K562 (cell line): ENCODE data around the gene DUS1L. TPM values are rescaled to one million over a fixed set of nuclear protein-coding genes. Genes with fewer than 3 reads are reported as not detected.

Source experiments
- ATAC-seq: fragments of 200-7000 bp; cut with Tn5 transposase; 3 replicates; pipeline ENCODE4 v1.9.1; 2020; ENCODE audit warnings: moderate library complexity
- BruUV-seq: library from RNA; stranded (reverse); fragments of 400-500 nt; replicated peaks from 2 replicates; lab custom pipeline; 2021; lab: Mats Ljungman, UMichigan
- CTCF ChIA-PET: fragments of 300-600 bp; formaldehyde crosslinking; extraction: SDS; loops from one replicate; lab custom pipeline; 2021; ENCODE audit warnings: low intra/inter-chr PET ratio; lab: Yijun Ruan, JAX
- POLR2A ChIA-PET: fragments of 300-600, 350-650 bp; sonication (Branson Sonifier 250); formaldehyde crosslinking; extraction: SDS; loops from one replicate; lab custom pipeline; 2021; ENCODE audit warnings: antibody characterized with exemption, inconsistent platforms; lab: Yijun Ruan, JAX
- DNase-seq, 4 experiments: peaks; one replicate each; pipeline versions ENCODE4 v3.0.0 to v3.0.0-alpha.2; 2011 to 2018; ENCODE audit warnings: low spot score in 3 of 4, mixed read lengths in 3 of 4; ENCODE audit errors: extremely low read depth in 1 of 4
- FAIRE-seq: peaks from 2 replicates; lab custom pipeline; 2011; peaks lifted over from hg19 to GRCh38; lab: Jason Lieb, UNC
- H2AFZ ChIP-seq: 2 replicates; pipeline ENCODE4 v1.6.0; 2011; ENCODE audit warnings: low read depth, low read length, control low read depth, inconsistent platforms
- H3K27ac ChIP-seq: fragments of 200-600 bp; 3 replicates; pipeline ENCODE4 v1.8.0; 2011; ENCODE audit warnings: low read depth, mild to moderate bottlenecking, control low read depth, inconsistent platforms, low read length, moderate library complexity, mixed read lengths; ENCODE audit errors: extremely low read depth
- H3K27me3 ChIP-seq, 2 experiments: fragments of 300-600 bp in 1 of 2; 2 replicates in 1 of 2; 3 replicates in 1 of 2; pipeline versions ENCODE4 v1.6.0 to v1.8.0; 2011; ENCODE audit warnings: inconsistent platforms in 2 of 2, low read length in 2 of 2, mild to moderate bottlenecking in 1 of 2, mixed read lengths in 1 of 2, moderate library complexity in 1 of 2; ENCODE audit not compliant: control insufficient read depth in 2 of 2, insufficient read depth in 2 of 2
- H3K36me3 ChIP-seq: fragments of 300-600 bp; 3 replicates; pipeline ENCODE4 v1.8.0; 2011; ENCODE audit warnings: mild to moderate bottlenecking, low read length, inconsistent platforms; ENCODE audit not compliant: control insufficient read depth, insufficient read depth
- H3K4me1 ChIP-seq, 2 experiments: fragments of 200-600 bp in 1 of 2; replicated peaks in 1 of 2; 2 replicates in 1 of 2; 3 replicates in 1 of 2; pipeline versions ENCODE4 v1.5.1 to v1.8.0; 2011; ENCODE audit warnings: inconsistent platforms in 2 of 2, low read length in 2 of 2, mild to moderate bottlenecking in 1 of 2, mixed read lengths in 1 of 2, moderate library complexity in 1 of 2; ENCODE audit not compliant: control insufficient read depth in 2 of 2, insufficient read depth in 2 of 2
- H3K4me2 ChIP-seq: 2 replicates; pipeline ENCODE4 v1.6.1; 2011; ENCODE audit warnings: low read length, control low read depth, inconsistent platforms, mixed read lengths; ENCODE audit not compliant: insufficient read depth
- H3K4me3 ChIP-seq: fragments of 200-600 bp; sonication (generic), shearing (Covaris generic); 2 replicates; pipeline ENCODE4 v1.5.1; 2016; ENCODE audit warnings: control low read depth, inconsistent platforms
- H3K79me2 ChIP-seq: fragments of 200-600 bp; 3 replicates; pipeline ENCODE4 v1.8.0; 2011; ENCODE audit warnings: low read length, inconsistent platforms; ENCODE audit not compliant: control insufficient read depth, insufficient read depth
- H3K9ac ChIP-seq, 2 experiments: 2 replicates each; pipeline versions ENCODE4 v1.6.0 to v1.6.1; 2011; ENCODE audit warnings: low read depth in 2 of 2, low read length in 2 of 2, control low read depth in 1 of 2, inconsistent platforms in 1 of 2, mild to moderate bottlenecking in 1 of 2, mixed read lengths in 1 of 2; ENCODE audit not compliant: insufficient read depth in 1 of 2
- H3K9me1 ChIP-seq: one replicate; pipeline ENCODE4 v1.6.0; 2011; ENCODE audit warnings: inconsistent platforms, mild to moderate bottlenecking, low read length, moderate library complexity; ENCODE audit not compliant: control insufficient read depth, insufficient read depth
- H3K9me3 ChIP-seq: replicated peaks from 2 replicates; pipeline ENCODE4 v1.5.1; 2011; ENCODE audit warnings: low read depth, low read length, inconsistent platforms; ENCODE audit not compliant: control insufficient read depth, insufficient read depth
- H4K20me1 ChIP-seq: replicated peaks from 2 replicates; pipeline ENCODE4 v1.6.1; 2011; ENCODE audit warnings: low read length, inconsistent platforms, mixed read lengths; ENCODE audit not compliant: control insufficient read depth, insufficient read depth
- CEBPB ChIP-seq: fragments of 450-650 bp; IDR thresholded peaks from 2 replicates; pipeline ENCODE4 v1.6.1; 2016; ENCODE audit warnings: missing genetic modification characterization, missing compliant biosample characterization
- DNMT1 ChIP-seq: fragments of 450-650 bp; IDR thresholded peaks from 2 replicates; pipeline ENCODE4 v1.6.1; 2016; ENCODE audit warnings: antibody characterized with exemption, mild to moderate bottlenecking
- EP400 ChIP-seq: fragments of 450-650 bp; IDR thresholded peaks from 2 replicates; pipeline ENCODE4 v1.6.1; 2017; ENCODE audit warnings: antibody characterized with exemption, mild to moderate bottlenecking, moderate library complexity
- HNRNPLL ChIP-seq: fragments of 200-400 bp; formaldehyde crosslinking; IDR thresholded peaks from 2 replicates; pipeline ENCODE4 v1.6.1; 2017; ENCODE audit warnings: low read length, low read depth, mild to moderate bottlenecking; ENCODE audit not compliant: poor library complexity, severe bottlenecking
- SIRT6 ChIP-seq: IDR thresholded peaks from one replicate; pipeline ENCODE4 v1.6.1; 2012; ENCODE audit warnings: low read depth, mild to moderate bottlenecking, control low read depth, inconsistent platforms, low read length, moderate library complexity
- SNRNP70 ChIP-seq: fragments of 200-400 bp; formaldehyde crosslinking; optimal IDR thresholded peaks from 2 replicates; pipeline ENCODE3; 2017; ENCODE audit warnings: low read depth, low read length
- TEAD1 ChIP-seq, 2 experiments: fragments of 450-650 bp in 1 of 2; sonication (generic) in 1 of 2; formaldehyde crosslinking; IDR thresholded peaks; 2 replicates each; pipeline versions ENCODE4 v1.4.0 to v1.8.0; 2020 to 2022; ENCODE audit warnings: mild to moderate bottlenecking in 2 of 2, missing genetic modification reagents in 1 of 2
- ZBTB7A ChIP-seq: IDR thresholded peaks from 2 replicates; pipeline ENCODE4 v1.6.1; 2011; ENCODE audit warnings: low read depth, mild to moderate bottlenecking, low read length, moderate library complexity, borderline replicate concordance; ENCODE audit not compliant: control insufficient read depth
- whole genome bisulfite sequencing: fragments of 100-300 bp; shearing (Covaris generic); methylation state at CpG from one replicate; pipeline ENCODE4 v1.1.6; 2016; ENCODE audit warnings: low coverage, mixed read lengths; ENCODE audit not compliant: insufficient coverage; ENCODE audit errors: missing lambda C conversion rate; 5-methylcytosine and 5-hydroxymethylcytosine counted together
- in situ Hi-C: fragments of 300-500 bp; cut with MboI; formaldehyde crosslinking; loops from 4 replicates; pipeline ENCODE4 v1.15.0; 2018; ENCODE audit warnings: inconsistent platforms, mixed read lengths
- intact Hi-C: fragments of 100-400 bp; cut with micrococcal nuclease; formaldehyde crosslinking; loops from 2 replicates; pipeline ENCODE4 v1.14.2; 2022
- polyA plus RNA-seq, 8 experiments: library from polyadenylated mRNA; depleted of rRNA in 4 of 8; stranded (reverse) in 5 of 8; unstranded in 3 of 8; fragments of >200 nt; fragmentation: Nextera tagmentation in 2 of 8; fragmentation: Illumina TruSeq in 1 of 8; extraction: Ambion mirVana in 2 of 8; extraction: Trizol in 1 of 8; gene quantifications; 2 replicates each; pipeline versions ENCODE4 v1.2.1 to v1.2.3, GENCODE V29; 2011 to 2014; ENCODE audit warnings: inconsistent platforms in 1 of 8, missing spikeins in 1 of 8
- total RNA-seq, 7 experiments: library from RNA; depleted of rRNA in 6 of 7; stranded (reverse); fragments of >200 nt in 6 of 7; fragmentation: Illumina TruSeq in 2 of 7; extraction: Trizol in 2 of 7; gene quantifications; 2 replicates each; pipeline versions ENCODE4 v1.2.1 to v1.2.3, GENCODE V29; 2011 to 2021; ENCODE audit warnings: low replicate concordance in 1 of 7
- TF ChIP-seq, protein P1 (sequence below), 2 experiments: fragments of 250-450 bp in 1 of 2; fragments of 450-650 bp in 1 of 2; sonication (Bioruptor Pico) in 1 of 2; IDR thresholded peaks; 2 replicates each; pipeline versions ENCODE4 v1.6.1 to v1.8.0; 2016 to 2021; ENCODE audit warnings: mild to moderate bottlenecking in 2 of 2, moderate library complexity in 2 of 2, missing compliant biosample characterization in 1 of 2, missing genetic modification characterization in 1 of 2
- TF ChIP-seq, protein P2 (sequence below), 2 experiments: fragments of 150-350 bp in 1 of 2; IDR thresholded peaks; 2 replicates each; pipeline ENCODE4 v1.6.1; 2012 to 2016; ENCODE audit warnings: low read depth in 2 of 2, low read length in 2 of 2, mild to moderate bottlenecking in 1 of 2, moderate library complexity in 1 of 2
- TF ChIP-seq, protein P3 (sequence below): fragments of 450-650 bp; IDR thresholded peaks from 2 replicates; pipeline ENCODE4 v1.6.1; 2017; ENCODE audit warnings: antibody characterized with exemption

The DUS1L gene
- total and polyA plus RNA-seq, 9 of the 15 experiments (the other 6 are each of a cell fraction or from before 2014, with no cell fraction given), result 7.8 to 210 (median 83.9) TPM

DNA sequence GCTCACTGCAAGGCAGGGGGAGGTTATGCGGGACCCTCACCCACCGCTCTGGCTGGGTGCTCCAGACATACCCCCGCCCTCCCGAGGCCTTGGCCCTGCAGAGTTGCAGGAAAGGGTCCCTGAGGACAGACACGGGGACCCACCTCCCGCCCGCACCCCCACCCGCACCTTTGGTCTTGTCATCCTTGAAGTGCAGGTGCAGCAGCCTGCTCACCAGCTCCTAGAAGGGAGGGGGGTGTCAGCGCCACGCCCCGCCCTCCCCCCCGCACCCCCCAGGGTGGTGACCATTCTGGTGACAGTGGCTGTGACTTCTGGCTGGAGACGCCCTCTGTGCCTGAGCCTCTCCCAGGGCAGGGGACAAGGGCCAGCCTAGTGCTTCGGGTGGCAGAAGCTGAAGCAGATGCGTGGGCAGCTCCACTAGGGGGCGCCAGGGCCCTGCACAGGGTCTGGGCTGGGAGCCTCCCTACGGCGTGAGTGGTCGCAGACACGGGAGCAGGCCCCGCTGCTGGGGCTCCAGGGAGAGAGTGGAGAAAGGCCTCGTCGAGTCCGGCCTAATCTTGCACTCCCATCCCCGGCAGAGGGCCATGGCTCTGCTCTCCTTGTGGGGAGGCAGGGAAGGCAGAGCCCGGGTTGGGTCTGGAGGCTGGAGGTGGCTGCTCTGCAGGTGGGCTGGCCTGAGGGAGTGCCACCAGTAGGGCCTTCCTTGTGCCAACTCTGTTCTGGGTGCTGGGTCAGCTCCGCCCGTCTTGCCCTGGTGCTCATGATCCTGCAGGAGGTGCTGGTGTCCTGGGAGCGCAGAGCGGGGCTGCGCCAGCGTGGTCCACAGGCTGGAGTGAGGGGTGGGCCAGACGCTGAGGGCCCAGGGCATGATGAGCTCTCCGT is 45.7 kb downstream of the DUS1L start (continued):
- TF ChIP-seq, protein P1, sequence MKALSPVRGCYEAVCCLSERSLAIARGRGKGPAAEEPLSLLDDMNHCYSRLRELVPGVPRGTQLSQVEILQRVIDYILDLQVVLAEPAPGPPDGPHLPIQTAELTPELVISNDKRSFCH (CRISPR knock-in tag; IDR thresholded peaks at IDR 0.05), result no peak
- TF ChIP-seq, protein P1 (tag; IDR thresholded peaks at IDR 0.05), result no peak
- TF ChIP-seq ZBTB7A (peak; percentile 65; the same call in 1 of the 2 replicates), DNMT1 (no peak)

DNA sequence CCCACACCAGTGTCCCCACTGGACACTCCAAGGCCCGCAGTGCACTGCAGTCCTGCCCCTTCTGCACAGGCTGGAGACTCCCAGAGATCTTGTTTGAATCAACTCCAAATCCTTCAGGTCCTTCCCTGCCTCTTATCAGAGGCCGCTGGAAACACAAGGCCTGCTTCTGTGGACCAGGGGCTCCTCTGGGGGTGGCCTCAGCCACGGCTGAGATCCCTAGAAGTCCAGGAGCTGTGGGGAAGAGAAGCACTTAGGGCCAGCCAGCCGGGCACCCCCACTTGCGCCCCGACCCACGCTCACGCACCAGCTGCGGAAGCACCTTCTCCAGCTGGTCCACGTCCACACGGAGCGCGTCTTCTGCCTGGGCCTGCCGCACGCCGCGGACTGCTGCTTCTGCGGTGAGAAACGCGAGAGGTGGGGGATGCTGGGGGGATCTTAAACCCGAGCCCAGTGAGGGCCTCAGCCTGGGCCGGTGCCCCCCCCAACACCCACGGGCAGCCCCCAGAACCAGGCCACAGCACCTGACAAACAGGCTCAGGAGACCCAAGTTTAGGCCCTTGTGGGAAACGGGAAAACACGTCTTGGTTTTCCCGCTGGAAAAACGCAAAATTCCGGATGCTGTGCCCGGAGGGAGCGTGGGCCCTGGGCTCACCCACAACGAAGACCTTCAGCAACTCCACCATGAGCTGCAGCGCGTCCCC is 46.5 kb downstream of the DUS1L start:
- Histone ChIP-seq H3K36me3 (peaks cover 30% of the 10 kb centered on the region; the same call in 1 of the 3 replicates), H3K79me2 (peaks cover 36% of the 10 kb centered on the region)
- CTCF ChIA-PET, result interaction anchor here (6.6 kb wide), 1 partner anchor 59 kb away, joined by 103 read pairs; the partner anchor contains the start of gene NOTUM
- TF ChIP-seq, protein P2, sequence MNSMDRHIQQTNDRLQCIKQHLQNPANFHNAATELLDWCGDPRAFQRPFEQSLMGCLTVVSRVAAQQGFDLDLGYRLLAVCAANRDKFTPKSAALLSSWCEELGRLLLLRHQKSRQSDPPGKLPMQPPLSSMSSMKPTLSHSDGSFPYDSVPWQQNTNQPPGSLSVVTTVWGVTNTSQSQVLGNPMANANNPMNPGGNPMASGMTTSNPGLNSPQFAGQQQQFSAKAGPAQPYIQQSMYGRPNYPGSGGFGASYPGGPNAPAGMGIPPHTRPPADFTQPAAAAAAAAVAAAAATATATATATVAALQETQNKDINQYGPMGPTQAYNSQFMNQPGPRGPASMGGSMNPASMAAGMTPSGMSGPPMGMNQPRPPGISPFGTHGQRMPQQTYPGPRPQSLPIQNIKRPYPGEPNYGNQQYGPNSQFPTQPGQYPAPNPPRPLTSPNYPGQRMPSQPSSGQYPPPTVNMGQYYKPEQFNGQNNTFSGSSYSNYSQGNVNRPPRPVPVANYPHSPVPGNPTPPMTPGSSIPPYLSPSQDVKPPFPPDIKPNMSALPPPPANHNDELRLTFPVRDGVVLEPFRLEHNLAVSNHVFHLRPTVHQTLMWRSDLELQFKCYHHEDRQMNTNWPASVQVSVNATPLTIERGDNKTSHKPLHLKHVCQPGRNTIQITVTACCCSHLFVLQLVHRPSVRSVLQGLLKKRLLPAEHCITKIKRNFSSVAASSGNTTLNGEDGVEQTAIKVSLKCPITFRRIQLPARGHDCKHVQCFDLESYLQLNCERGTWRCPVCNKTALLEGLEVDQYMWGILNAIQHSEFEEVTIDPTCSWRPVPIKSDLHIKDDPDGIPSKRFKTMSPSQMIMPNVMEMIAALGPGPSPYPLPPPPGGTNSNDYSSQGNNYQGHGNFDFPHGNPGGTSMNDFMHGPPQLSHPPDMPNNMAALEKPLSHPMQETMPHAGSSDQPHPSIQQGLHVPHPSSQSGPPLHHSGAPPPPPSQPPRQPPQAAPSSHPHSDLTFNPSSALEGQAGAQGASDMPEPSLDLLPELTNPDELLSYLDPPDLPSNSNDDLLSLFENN (IDR thresholded peaks at IDR 0.05; ENCODE audit: low read depth in 2 of 2, low read length in 2 of 2), result no peak
- TF ChIP-seq TEAD1 (CRISPR knock-in tag; IDR thresholded peaks at IDR 0.05), result no peak
- no peak for TF ChIP-seq SIRT6
- TF ChIP-seq, protein P3, sequence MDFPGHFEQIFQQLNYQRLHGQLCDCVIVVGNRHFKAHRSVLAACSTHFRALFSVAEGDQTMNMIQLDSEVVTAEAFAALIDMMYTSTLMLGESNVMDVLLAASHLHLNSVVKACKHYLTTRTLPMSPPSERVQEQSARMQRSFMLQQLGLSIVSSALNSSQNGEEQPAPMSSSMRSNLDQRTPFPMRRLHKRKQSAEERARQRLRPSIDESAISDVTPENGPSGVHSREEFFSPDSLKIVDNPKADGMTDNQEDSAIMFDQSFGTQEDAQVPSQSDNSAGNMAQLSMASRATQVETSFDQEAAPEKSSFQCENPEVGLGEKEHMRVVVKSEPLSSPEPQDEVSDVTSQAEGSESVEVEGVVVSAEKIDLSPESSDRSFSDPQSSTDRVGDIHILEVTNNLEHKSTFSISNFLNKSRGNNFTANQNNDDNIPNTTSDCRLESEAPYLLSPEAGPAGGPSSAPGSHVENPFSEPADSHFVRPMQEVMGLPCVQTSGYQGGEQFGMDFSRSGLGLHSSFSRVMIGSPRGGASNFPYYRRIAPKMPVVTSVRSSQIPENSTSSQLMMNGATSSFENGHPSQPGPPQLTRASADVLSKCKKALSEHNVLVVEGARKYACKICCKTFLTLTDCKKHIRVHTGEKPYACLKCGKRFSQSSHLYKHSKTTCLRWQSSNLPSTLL, result no peak
- peak; percentile 16 for TF ChIP-seq HNRNPLL
- no peak for TF ChIP-seq EP400
- TF ChIP-seq SNRNP70, result no peak
- TF ChIP-seq CEBPB (tag), result no peak

More for the DNA sequence above, 46.5 kb downstream of the DUS1L start:
- Histone ChIP-seq H3K4me3 (no peak overlapping the region), H3K4me2 (no peak overlapping the region), H3K9me1 (no peaks in the 10 kb centered on the region), H2AFZ (no peak overlapping the region), H3K9me3 (no peaks in the 10 kb centered on the region), H3K27ac (no peak overlapping the region), H4K20me1 (peaks cover 17% of the 10 kb centered on the region), H3K4me1 (peaks cover 14 to 90% of the 10 kb centered on the region in 2 experiments), H3K9ac (peak overlapping the region in 1 of 2 experiments; percentile 5; a peak in 1 of 4 replicates), H3K27me3 (no peaks in the 10 kb centered on the region)
- intact Hi-C loops (no loop called here), in situ Hi-C loops (no loop called here)
- FAIRE-seq (no peak), ATAC-seq (no peak), DNase-seq (no peak)
- 92% methylated on average over 30 of the region's 33 CpGs for WGBS
- BruUV-seq, result TSS peak; percentile 33
- POLR2A ChIA-PET, result interaction anchor here (0.5 to 5.0 kb wide), 4 partner anchors 14 to 403 kb away, joined by 3 to 51 read pairs (median 3); partner anchors contain the start of gene DCXR
